NCI-H345 treated with DMSO at 0.1 percent for 48 hours (cell line): ENCODE results near the gene ITPK1.
A peak's percentile ranks its signal among the peaks of the same experiment; 100 is the strongest.

Source experiments
- DNase-seq: peaks from one replicate; lab custom pipeline; 2025; ENCODE audit not compliant: unreplicated experiment; lab: John Stamatoyannopoulos, UW

ITPK1 gene

GRCh38 chr14:92942136-92942535 lies 173.6 kb downstream of the ITPK1 start:
- DNase-seq, result no peak

DNA sequence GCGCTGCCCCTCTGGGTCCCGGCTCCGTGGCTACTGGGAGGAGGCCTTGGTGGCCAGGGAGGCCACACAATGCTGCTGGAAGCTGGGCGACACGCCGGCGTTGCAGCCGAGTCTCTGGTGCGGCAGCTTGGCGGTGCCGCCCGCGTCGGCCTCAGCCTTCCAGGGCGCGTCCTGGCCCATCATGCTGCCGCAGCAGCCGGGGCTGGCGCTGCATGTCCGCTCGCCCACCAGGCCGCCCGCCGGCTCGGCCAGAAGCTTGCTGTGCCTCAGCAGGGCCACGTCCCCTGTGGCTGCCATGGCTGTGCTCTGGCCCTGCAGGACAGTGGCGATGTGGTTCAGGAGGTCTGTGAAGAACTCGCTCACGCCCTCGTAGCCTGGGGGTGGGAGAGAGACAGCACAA lies 174.2 kb downstream of the ITPK1 start:
- no peak for DNase-seq

- DNase-seq, result no peak
Observed at GRCh38 chr14:92940543-92940942, 175.2 kb downstream of the ITPK1 start.

GRCh38 chr14:92939699-92940098 lies 176.0 kb downstream of the ITPK1 start:
- no peak for DNase-seq

GRCh38 chr14:92938890-92939671 lies 176.6 kb downstream of the ITPK1 start:
- DNase-seq, result no peak

DNA sequence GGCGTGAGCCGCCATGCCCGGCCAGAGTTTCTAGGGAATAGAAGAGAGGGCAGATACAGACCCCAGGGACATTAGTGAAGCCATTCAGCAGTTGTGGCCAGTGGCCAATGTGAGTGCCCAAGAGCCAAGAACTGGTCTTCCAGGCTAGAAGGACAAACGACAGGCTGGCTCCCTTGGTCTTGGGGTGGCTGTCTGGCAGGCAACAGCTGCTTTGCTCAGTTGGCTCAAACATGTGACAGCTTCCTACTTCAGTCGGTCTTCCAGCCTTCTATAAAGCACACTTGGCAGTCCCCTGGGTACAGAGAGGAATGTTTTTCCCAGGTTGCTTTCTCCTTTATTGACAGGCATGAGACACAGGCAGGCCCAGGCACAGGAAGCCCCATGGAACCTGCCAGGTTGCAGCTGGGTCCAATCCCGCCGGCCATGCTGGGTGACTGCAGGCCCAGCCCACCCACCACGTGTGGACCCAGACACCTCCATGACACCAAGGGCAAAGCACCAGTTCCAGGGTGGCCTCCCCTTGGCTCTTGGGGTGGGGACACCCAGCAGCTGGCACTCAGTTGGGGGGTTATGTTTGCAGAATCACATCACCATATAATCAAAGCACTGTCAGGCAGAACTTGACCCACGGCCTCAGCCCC lies 177.4 kb downstream of the ITPK1 start:
- DNase-seq, result peak; percentile 26

DNA sequence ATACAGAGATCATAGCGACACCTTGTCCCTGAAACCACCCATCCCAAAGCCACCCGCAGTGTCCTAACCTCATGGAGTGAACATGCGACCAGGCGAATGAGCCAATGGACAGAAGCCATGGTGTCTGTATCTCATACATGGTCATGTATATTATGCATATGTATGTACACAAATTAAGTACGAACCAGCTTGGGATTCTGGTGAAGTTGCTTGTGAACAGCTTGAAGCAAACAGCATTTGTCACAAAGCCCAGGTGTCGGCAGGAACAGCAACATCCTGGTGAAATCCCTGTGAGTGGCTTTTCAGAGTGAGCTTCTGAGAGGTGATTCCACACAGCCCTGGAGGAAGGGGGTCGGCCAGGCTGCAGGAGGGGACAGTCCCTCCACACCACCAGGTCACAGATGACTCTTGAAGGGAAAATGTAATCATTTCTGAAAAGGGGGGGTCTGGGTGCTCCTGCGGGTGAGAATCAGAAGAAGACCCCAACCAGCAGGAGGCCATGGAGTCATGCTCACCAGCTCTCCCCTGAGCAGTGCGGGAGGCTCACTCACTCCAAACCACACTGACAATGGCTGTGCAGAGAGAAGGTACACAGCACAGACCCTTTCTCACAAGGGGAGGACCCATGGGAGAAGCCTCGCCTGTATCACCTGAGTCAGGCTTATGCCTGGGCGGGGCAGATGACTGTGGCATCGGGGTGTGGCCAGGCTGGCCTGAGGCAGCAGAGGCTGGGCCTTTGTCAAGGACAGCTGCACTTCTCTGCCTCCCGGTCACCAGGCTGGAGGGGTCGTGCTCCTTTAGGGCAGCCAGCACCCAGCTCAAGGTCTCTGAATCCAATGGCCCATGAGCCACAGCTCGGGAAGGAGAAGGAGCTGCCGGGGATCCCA lies 178.4 kb downstream of the ITPK1 start:
- DNase-seq, result peak; percentile 30

- DNase-seq, result no peak
Observed at GRCh38 chr14:92936085-92936484, 179.6 kb downstream of the ITPK1 start.

GRCh38 chr14:92935446-92935845 lies 180.3 kb downstream of the ITPK1 start:
- no peak for DNase-seq

DNA sequence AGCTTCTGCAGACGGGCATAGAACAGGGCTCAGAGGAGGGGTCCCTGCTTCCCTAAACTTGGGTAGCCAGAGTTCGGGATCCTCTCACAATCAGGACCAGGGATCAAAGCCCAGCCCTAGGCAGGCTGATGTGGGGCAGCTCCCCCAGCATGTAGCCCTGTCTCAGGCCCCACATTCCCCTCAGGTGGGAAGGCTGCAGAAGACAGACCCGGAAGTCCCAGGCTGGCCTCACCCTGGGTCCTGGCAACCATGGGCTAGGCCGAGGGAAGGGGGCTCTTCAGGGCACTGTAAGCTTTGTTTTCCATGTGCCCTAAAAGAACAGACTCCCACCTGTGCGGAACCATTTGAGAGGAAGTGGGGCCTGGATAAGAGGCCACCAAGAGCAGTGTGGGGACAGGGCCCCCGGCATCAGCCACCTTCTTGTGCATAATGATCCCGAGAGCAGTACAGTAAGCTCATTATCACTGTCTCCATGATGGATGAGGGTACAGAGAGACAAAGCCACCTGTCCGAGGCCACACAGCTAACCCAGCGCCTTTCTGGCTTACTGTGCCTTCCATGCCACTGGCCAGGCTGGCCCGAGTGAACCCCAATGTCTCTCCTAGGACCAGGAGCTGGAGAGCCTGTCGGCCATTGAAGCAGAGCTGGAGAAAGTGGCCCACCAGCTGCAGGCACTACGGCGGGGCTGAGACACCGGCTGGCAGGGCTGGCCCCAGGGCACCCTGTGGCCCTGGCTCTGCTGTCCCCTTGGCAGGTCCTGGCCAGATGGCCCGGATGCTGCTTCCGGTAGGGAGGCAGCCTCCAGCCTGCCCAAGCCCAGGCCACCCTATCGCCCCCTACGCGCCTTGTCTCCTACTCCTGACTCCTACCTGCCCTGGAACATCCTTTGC lies 181.3 kb downstream of the ITPK1 start:
- DNase-seq, result no peak

DNA sequence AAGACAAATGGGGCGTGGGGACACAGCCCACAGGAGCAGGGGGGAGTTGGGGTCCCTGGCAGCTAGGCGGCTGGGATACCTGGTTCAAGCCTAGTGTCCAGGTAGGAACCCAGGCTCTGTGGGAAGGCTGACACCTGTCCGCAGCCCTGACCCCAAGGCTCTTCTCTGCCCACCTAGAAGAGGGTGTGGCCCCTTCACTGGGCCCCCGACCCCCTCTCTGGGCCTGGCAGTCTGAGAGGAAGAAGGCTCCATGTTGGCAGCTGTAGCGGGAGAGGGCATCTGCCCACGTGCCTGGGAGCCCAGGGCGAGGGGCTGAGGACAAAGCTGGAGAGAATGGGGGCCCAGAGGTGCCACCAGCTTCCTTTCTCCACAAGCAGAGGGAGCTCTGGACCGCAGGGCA lies 182.2 kb downstream of the ITPK1 start:
- DNase-seq, result no peak

DNA sequence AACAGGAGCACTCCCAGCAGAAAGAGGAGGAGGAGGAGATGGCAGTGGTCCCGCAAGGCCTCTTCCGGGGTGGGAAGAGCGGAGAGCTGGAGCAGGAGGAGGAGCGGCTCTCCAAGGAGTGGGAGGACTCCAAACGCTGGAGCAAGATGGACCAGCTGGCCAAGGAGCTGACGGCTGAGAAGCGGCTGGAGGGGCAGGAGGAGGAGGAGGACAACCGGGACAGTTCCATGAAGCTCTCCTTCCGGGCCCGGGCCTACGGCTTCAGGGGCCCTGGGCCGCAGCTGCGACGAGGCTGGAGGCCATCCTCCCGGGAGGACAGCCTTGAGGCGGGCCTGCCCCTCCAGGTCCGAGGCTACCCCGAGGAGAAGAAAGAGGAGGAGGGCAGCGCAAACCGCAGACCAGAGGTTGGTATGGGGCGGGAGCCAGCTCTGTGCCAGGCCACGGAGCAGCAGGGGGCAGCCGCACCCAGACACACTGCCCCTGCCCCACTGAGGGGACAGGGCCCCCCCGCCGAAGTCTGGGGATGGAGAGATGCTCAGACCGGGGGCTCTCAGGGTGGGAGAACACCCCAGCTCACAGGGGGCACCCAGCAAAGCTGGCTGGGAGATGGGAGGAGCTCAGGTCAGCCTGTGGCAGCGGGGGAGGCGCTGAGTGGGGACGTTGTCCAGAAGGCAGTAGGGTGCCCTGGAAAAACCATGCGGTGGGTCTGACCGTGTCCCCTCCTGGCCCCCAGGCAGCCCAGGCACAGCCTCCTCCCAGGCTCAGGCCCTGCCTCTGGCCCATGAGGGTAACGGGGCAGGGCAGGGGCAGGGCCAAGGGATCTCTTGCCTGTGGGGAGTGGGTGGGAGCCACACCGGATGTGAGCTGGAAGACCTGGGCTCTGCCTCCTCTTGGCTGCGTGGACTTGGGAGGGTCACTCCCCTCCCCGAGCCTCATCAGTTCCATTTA lies 183.0 kb downstream of the ITPK1 start:
- no peak for DNase-seq

- no peak for DNase-seq
Observed at GRCh38 chr14:92931681-92932447, 183.9 kb downstream of the ITPK1 start.

- no peak for DNase-seq
Observed at GRCh38 chr14:92930737-92931602, 184.8 kb downstream of the ITPK1 start.

- no peak for DNase-seq
Observed at GRCh38 chr14:92929689-92930608, 185.8 kb downstream of the ITPK1 start.

- no peak for DNase-seq
Observed at GRCh38 chr14:92928961-92929688, 186.6 kb downstream of the ITPK1 start.
